G401 (cell line): ENCODE results near the gene KCNQ5. TPM values are rescaled to one million over a fixed set of nuclear protein-coding genes. Genes with fewer than 3 reads are reported as not detected.

ENCODE experiments used
- DNase-seq: peaks from one replicate; pipeline ENCODE4 v3.0.0-alpha.2; 2015; ENCODE audit warnings: low spot score
- in situ Hi-C: cut with HindIII; loops from 2 replicates; pipeline ENCODE4 v1.10.0; 2016; ENCODE audit warnings: low sequenced_read_pairs, mixed read lengths
- total RNA-seq: library from RNA; depleted of rRNA; stranded (reverse); fragments of >200 nt; shearing (Covaris generic); gene quantifications from 2 replicates; pipeline ENCODE4 v1.2.3, GENCODE V29; 2014

Gene KCNQ5
- total RNA-seq, 1 experiment from 2014 or later = not detected

DNA sequence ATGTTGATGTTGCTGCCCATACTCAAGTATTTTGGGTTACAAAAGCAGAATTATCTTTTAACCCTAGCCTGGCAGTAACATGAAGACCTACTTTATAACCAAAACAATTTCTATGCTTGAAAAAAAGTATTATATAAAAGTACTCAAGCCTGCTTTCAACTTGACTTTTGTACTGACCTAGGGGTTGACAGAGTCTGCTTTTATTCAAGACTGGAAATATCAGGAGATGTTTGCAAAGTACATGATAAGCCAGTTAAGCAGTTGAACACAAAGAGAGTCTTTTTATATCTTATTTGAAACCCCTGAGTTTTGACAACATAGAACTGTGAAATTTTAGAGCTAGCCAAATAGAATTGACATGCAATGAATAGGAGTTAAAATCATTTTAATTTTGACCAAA, 159.8 kb downstream of the KCNQ5 start:
- in situ Hi-C loops = no loop called here
- no peak for DNase-seq

DNA sequence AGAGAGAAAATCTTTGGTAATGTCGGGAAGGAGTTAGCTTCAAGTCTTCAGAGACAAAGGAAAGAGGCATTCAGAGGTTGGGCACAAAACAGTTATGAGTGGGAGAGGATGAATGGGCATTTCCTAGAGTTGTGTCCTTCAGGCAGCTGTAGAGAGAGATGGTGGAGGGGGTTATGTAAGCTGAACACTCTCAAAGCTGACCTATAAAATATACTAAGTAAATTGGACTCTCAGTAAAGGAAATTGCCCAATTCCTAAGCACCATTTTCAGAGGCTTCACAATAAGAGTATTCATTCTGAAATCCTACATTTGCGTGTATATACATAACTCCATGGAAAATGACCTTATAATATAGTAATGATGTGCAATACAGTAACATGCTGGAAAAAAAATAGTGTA, 161.2 kb downstream of the KCNQ5 start:
- no peak for DNase-seq
- in situ Hi-C loops = no loop called here

DNA sequence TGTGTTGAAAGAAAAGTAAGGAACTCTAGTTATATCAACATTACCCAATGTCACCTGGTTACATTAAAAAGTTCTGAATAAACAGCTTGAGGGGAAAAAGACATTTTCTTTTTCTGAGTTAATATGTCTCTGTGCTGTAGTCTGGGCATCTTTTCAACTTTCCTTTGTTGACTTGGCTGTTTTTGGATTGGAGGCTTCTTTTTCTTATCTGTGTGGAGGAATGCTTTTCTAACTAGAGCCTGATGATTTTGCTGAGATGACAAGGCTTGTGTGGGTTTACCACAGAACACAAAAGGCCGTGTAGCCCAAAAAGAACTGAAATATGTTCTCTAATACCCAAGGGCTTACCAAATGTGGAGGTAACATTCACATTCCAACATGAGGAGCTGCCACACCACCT, 161.8 kb downstream of the KCNQ5 start:
- in situ Hi-C loops = no loop called here
- no peak for DNase-seq

DNA sequence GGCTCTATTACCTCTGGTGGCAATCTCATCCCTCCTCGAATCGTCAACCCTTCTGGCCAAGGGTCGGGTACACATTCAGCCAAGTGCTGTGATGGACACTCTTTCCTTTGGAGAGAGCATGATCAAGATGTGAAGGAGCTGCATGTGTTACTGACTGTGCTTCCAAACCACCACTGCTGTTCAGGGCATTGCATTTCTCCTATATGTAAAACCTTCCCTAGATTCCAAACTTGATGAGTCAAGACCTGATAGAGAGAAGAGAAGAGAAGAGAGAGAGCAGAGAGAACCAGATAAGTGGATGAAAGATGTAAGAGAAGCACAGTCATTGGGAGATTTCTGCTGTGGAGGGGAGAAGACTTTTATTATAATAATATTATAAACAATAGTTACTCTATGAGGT, 162.2 kb downstream of the KCNQ5 start:
- in situ Hi-C loops = no loop called here
- no peak for DNase-seq

DNA sequence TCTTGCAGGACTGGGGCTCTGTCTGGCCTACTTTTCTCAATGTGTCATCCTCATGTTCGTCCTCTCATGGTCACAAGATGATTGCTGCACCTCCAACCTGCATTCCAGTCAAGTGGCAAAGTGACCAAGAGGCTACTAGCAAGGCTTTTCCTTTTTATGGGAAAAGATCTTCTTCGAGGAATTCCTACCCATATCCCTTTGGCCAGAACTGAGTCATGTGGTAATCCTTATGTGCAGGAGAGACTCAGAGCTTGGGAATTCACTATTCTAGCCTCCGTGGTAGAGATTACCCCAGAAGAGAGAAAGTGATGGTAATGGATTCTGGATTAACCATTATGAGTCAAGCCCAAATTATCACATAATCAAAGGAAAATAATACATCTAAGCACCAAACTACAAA, 162.7 kb downstream of the KCNQ5 start:
- no peak for DNase-seq

DNA sequence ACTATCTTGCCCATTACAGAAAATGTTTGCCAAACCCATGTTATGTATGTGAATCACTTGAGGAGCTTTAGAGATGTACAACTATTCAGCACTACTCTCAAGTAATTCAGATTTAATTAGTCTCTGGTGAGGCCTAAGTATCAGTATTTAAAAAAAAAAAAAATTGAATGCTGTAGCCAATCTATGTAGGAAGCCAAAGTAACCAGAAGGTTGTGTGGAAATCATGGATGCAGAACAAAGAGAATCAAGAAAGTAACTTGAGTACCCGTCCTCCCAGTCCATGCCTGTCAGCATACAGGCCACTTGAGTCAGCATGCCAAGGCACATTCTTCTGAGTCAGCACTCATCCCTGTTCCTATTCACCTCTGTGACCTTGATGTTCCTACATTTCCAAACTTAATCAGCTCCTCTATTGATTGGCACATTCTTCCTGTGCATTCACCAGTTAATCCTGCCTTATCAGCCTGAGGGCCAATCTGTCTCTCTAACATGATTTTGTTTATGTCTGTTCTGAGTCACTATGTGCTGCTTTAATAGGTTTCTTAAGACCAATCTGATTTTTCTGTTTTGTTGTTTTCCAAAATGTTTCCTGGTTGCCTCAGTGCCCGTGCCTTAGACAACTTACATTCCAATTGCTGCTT, 165.6 kb downstream of the KCNQ5 start:
- no peak for DNase-seq
- in situ Hi-C loops = no loop called here

More for the DNA sequence above, 162.7 kb downstream of the KCNQ5 start:
- in situ Hi-C loops = no loop called here

DNA sequence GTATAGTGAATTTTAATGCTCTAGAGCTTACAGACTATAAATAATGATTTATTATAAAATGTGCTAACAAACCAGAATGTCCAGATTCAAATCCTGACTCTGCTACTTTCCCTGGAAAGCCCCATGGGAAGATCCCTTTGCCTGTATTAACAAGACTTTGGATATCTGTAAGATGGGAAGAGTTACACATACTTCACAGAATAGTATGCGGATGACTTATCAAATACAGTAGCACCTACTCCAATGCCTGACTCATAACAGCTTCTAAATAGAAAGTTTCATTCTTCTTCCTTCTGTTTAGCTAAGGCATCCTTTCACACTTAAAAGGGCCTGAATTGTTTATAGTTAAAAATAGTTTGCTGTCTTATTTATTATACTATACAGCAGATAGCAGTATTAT, 166.3 kb downstream of the KCNQ5 start:
- in situ Hi-C loops = no loop called here
- no peak for DNase-seq

DNA sequence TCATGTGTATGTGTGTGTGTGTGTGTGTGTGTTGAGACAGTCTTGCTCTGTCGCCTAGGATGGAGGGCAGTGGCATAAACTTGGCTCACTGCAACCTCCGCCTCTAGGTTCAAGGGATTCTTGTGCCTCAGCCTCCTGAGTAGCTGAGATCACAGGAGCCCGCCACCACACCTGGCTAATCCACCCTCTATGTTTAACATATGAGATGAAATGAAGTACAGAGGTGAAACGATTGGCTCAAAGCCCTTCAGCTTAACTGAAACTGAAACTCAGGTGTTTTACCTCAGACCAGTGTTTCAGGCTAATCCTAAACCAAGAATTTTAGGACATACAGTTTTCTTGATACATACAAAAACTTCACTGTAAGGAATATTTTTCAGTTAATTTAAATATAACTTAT, 167.3 kb downstream of the KCNQ5 start:
- no peak for DNase-seq
- in situ Hi-C loops = no loop called here

DNA sequence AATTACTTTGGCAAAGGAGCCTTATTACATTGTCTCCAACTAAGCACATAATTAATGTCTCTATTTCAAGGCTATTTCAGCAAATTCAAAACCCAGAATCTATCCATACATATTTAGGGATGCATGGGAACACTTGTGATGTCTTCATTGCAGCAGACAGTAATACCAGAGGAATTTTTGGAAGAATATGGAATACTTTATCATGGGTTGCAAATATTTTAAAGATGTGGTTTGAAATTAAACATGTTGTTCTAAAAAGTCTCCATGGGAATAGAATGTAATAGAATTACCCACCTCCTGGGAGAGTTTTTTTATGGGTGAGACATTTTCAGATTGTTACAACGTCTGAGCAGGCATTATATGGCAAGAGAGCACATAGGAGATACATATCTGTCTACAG, 170.8 kb downstream of the KCNQ5 start:
- in situ Hi-C loops = no loop called here
- no peak for DNase-seq

DNA sequence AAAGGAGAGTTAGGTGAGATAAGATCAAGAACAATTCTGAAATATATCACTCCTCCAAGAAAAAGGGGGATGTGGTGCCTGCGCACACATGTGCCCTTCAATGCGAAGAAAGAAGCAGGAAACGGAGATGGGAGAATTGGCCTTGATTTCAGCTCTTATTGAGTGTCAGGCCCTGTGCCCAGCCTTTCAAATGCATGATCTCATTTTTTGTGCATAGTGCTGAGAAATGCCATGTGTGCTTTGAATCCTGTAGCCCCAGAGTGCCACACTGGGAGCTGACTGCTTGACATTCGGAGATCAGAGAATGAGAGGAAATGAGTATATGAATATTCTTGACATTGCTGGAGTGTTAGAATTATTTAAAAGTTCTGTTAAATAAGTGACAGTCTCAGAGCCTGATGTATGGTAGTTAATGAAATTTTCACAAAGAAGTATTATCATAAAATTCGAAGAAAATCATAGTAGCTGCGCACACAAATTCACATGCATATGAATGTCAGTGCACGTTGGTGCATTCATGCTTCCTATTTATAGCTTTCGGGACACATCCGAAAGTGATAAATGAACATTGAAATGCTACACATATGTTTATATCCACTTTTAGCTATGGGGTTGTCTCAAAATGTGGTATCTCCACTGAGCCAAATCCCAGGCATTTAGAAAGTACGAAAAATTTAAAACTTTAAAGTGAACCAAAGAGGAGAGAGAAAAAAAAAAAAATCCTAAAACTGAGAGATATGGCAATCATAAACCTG, 172.0 kb downstream of the KCNQ5 start:
- no peak for DNase-seq
- in situ Hi-C loops = no loop called here

DNA sequence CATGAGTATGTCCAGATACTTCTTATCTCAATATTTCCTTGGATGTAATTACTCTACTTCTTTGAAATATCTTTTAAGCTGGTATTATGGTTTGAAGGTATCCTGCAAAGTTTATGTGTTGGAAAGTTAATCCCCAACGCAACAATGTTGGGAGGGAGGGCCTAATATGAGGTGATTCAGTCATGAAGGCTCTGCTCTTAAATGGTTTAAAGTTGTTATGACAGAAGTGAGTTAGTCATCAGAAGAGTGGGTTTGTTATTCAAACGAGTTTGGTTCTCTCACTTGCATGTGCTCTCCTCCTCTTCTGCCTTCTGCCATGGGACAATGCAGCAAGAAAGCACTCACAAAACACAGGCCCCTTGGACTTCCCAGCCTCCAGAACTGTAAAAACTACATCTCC, 176.3 kb downstream of the KCNQ5 start:
- DNase-seq = no peak
- in situ Hi-C loops = no loop called here

DNA sequence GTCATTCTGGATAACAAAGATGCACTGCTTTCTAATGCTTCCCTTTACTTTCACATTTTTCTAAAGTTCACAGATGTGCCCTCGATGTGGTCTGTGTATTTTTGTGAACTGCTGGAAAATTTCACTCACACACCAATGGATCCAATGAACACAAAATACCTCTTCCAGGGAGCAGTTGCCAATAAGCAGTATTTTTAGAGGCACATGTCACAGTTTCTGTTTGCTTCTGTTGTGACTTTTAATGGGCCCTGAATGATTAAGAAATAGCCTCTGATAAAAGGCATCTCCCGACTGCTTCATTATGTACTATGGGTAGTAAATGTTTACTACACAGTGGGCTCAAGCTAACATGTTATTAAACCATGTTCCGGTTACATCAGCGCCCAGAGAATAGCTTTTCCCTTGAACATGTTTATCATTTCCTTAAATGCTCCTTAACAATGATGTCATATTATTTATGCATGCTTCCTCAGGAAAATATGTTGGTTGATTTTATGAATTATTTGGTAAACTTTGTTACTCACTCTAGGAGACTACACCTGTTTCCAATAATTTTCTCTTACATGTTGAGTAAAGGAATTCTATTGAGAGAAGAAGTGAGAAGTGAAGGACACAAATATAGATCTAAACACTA, 188.0 kb downstream of the KCNQ5 start:
- DNase-seq = no peak
- in situ Hi-C loops = no loop called here

DNA sequence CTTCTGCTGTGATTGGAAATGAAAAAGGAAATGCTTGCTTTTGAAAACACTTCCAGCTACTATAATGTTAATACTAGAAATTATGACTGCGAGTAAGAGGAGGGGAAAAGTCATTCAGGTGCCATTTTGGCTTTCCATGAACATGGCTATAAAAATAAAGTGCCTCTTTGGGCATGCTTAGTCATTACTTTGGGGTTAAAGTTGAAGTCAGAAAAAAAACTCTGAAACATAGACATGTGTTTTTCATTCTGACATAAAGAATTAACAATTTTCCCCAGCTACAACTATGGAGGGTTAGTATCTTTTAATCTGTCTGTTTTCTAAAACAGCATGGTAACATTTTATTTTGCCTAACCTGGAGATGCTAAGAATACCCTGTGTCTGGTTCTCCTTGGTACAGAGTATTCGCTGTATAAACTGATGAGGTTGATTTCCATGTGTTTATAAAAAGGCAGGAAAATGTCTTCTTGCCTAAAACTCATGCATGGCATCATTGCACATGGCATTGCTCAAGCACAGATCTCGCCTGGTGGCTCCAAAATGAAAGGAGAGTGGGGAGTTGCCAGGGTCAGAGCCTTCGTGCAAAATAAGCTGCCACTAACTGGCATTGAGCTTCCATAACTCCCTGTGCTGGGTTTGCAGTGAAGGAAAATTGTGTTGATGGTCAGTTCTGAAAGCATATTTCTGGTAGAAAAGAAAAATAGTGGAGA, 188.9 kb downstream of the KCNQ5 start:
- in situ Hi-C loops = no loop called here
- no peak for DNase-seq

DNA sequence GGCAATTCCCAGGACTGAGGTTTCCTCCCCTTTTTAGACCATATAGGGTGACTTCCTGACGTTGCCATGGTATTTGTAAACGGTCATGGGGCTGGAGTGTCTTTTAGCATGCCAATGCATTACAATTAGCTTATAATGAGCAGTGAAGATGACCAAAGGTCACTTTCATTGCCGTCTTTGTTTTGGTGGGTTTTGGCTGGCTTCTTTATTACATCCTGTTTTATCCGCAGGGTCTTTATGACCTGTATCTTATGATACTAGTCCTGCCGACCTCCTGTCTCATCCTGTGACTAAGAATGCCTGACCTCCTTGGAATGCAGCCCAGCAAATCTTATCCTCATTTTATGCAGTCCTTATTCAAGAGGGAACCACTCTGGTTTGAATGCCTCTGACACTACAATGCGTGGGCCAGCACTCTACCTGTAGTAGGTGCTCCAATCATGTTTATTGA, 190.1 kb downstream of the KCNQ5 start:
- in situ Hi-C loops = no loop called here
- DNase-seq = no peak

DNA sequence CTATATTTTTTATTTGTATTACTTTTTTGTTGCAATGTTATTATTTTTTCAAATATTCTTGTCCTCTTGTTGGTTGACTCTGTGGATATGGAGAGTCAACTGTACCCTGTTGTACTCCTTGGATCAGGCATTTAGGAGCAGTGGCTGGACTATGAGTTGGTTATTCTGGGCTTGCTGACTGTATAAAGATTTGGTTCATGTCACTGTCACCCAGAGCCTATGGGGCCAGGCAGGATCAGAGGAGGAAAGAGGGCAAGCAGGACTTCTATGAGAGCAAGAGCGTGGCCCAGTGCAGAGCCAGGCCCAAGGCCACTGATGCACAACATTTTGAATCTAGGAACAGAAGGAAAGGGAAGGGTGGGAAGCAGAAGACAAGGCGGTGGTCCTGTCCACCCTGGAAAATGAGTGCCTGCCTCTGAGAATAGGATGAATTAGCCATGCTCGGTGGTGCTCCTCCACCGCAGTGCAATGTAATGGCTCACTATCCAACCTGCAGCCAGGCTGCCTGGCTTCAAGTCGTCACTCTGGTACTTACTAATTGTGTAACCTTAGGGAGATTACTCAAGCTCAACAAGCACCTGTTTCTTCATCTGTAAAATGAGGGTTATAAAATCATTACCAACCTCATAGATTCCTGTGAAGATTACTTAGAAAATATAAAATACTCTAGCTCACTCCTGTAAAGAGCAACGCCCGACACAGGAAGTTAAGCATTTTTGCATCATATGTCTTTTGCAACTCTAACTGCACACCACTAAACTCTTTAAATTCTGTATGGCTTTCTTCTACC, 192.1 kb downstream of the KCNQ5 start:
- in situ Hi-C loops = no loop called here
- DNase-seq = no peak

DNA sequence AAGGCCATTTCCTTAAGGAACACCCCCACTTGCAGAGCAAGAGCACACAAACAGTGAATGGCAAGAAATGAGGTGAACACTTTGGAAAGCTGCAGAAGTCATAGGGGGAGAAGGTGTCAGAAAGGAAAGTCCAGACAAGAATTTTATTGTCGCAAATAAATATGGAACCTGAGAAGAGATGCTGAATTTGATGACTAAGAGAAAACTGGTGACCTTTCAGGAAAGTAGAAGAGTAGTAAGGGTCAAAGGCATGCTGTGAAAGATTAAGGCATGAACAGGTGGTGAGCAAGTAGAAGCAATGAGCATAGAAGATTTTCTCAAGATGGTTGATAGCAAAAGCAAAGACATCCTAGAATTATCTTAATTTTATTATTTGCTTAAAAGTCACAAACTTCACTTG, 194.2 kb downstream of the KCNQ5 start:
- DNase-seq = no peak
- in situ Hi-C loops = no loop called here

DNA sequence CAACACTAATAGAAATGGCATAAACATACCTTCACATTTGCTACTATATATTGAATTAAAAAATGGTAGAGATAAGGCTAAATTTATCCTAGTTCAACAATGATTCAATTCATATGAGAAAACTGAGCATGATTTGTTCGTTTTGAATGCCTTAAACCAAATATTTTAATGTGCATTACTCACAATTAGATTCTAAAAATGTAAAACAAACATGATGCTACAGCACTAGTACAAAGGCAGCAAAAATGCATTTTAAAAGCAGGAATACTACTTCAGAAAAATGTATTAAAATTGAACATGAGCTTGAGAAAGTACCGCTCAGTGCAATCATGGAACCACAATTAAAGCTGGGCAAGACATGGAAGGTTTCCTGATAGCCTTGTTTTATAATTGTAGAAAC, 195.3 kb downstream of the KCNQ5 start:
- no peak for DNase-seq
- in situ Hi-C loops = no loop called here

DNA sequence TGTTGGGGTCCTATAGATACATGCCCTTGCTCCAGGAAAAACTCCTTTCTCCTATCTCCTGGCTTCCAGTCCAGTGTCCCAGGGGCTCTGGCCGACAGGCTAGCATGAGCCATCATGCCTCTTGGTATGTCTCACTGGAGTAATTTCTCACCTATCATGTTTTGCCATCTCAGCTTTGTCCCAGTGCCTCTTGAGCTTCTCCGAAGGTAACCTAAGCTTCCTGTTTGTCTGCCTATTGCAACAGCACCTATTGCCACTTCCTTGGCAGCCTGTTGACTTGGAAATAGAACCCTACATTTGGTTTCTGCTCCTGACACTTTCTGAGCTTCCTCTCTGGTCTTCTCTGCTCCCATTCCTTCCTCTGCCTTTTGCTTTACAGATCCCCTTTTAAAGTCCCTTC, 197.7 kb downstream of the KCNQ5 start:
- DNase-seq = no peak
- in situ Hi-C loops = no loop called here

DNA sequence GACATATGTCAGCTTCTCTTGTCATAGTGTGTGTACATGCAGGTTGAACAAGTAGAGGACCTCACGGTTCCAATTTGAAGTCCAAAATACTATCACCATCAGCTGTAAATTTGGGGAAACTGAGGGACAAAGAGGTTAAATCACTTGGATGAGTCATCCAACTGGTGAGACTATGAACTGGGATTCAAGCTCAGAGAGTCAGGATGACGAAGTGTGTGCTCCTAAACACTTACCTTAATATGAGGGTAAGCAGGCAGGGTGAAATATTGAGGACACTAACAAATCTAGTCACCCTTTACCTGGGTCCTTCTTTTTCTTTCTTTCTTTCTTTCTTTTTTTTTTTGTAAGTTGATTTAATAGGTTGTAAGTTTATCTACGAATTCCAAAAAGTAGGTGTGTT, 198.3 kb downstream of the KCNQ5 start:
- in situ Hi-C loops = no loop called here
- DNase-seq = no peak
